Smooth muscle cell (in vitro differentiated cells): ENCODE results near the gene EP300. TPM values are rescaled to one million over a fixed set of nuclear protein-coding genes. Genes with fewer than 3 reads are reported as not detected.
"Not testable (repeated sequence)": the region's sequence is repeated elsewhere in the genome, so short reads cannot be mapped to it uniquely, and the experiment has no call there.

Experiments used
- DNase-seq: peaks from one replicate; lab custom pipeline; 2025; ENCODE audit not compliant: unreplicated experiment; lab: John Stamatoyannopoulos, UW
- H2AFZ ChIP-seq: fragments of 200-600 bp; sonication (generic); 2 replicates; pipeline ENCODE4 v1.6.0; 2016; ENCODE audit warnings: antibody characterized with exemption, low read depth, mild to moderate bottlenecking
- H3F3A ChIP-seq: fragments of 200-600 bp; sonication (generic); 2 replicates; pipeline ENCODE4 v1.6.0; 2017; ENCODE audit warnings: antibody characterized with exemption, low read depth
- H3K27ac ChIP-seq: fragments of 200-600 bp; sonication (generic); 2 replicates; pipeline ENCODE4 v1.5.1; 2016; ENCODE audit warnings: low read depth, mild to moderate bottlenecking
- H3K27me3 ChIP-seq: fragments of 200-600 bp; sonication (generic); 2 replicates; pipeline ENCODE4 v1.6.1; 2016; ENCODE audit warnings: low read depth, mild to moderate bottlenecking
- H3K36me3 ChIP-seq: fragments of 200-600 bp; sonication (generic); 2 replicates; pipeline ENCODE4 v1.5.1; 2016; ENCODE audit warnings: low read depth
- H3K4me1 ChIP-seq: fragments of 200-600 bp; sonication (generic); 2 replicates; pipeline ENCODE4 v1.5.1; 2016; ENCODE audit warnings: low read depth
- H3K4me2 ChIP-seq: fragments of 200-600 bp; sonication (generic); 2 replicates; pipeline ENCODE4 v1.6.0; 2016; ENCODE audit warnings: mild to moderate bottlenecking
- H3K4me3 ChIP-seq: fragments of 200-600 bp; sonication (generic); 2 replicates; pipeline ENCODE4 v1.5.1; 2016; ENCODE audit warnings: mild to moderate bottlenecking
- H3K79me2 ChIP-seq: fragments of 200-600 bp; sonication (generic); 2 replicates; pipeline ENCODE4 v1.6.0; 2016; ENCODE audit warnings: low read depth, mild to moderate bottlenecking
- H3K9ac ChIP-seq: fragments of 200-600 bp; sonication (generic); 2 replicates; pipeline ENCODE4 v1.6.0; 2016; ENCODE audit warnings: low read depth
- H3K9me3 ChIP-seq: fragments of 200-600 bp; sonication (generic); replicated peaks from 2 replicates; pipeline ENCODE4 v1.5.1; 2016; ENCODE audit warnings: low read depth
- H4K20me1 ChIP-seq: fragments of 200-600 bp; sonication (generic); 2 replicates; pipeline ENCODE4 v1.6.0; 2016; ENCODE audit warnings: low read depth
- CTCF ChIP-seq: fragments of 200-600 bp; sonication (generic); IDR thresholded peaks from 2 replicates; pipeline ENCODE4 v1.5.1; 2017; ENCODE audit warnings: borderline replicate concordance, mild to moderate bottlenecking, antibody characterized with exemption; ENCODE audit not compliant: insufficient read depth, poor library complexity, severe bottlenecking
- WGBS: methylation state at CpG from one replicate; pipeline ENCODE4 v1.1.7; 2016; ENCODE audit warnings: low lambda C conversion rate; 5-methylcytosine and 5-hydroxymethylcytosine counted together
- polyA plus RNA-seq: library from polyadenylated mRNA; unstranded; fragments of >200 nt; fragmentation: Nextera tagmentation; extraction: Ambion mirVana; gene quantifications from 2 replicates; pipeline ENCODE4 v1.2.1, GENCODE V29; 2016
- total RNA-seq: library from RNA; depleted of rRNA; stranded (reverse); fragments of >200 nt; gene quantifications from 2 replicates; pipeline ENCODE4 v1.2.3, GENCODE V29; 2014

EP300 gene
- total and polyA plus RNA-seq, 2 experiments from 2014 or later, result 10.3 to 46.8 TPM

DNA sequence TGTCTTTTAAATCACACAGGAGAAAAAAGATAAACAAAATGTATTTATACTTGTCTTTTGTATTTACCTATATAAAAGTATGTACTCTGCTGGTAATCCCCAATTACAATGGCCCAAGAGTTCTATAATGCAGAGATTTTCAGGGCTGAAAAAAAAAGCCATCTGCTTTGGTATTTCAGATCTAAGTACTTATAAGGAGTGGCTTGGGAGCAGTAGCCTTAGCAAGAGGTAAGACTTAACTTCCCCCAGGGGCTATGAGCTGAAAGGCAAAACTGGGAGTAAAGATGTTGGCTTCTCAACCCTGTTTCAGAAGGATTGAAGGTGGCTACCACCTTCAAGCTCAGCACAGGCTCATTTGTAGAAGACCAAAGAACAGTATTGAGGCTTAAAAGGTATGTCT lies 35.3 kb upstream of the EP300 start:
- DNase-seq, result no peak
- H4K20me1 ChIP-seq, result peaks cover 8% of the 10 kb centered on the region
- H3K4me3 ChIP-seq, result no peak overlapping the region
- no peak overlapping the region for H3K4me2 ChIP-seq
- no peak overlapping the region for H3K9ac ChIP-seq
- no peak for TF ChIP-seq CTCF
- H3K79me2 ChIP-seq, result no peaks in the 10 kb centered on the region
- H3K27me3 ChIP-seq, result no peaks in the 10 kb centered on the region
- H3K9me3 ChIP-seq, result no peaks in the 10 kb centered on the region
- no peaks in the 10 kb centered on the region for H3K4me1 ChIP-seq
- no peak overlapping the region for H3K27ac ChIP-seq
- H2AFZ ChIP-seq, result no peak overlapping the region
- no peaks in the 10 kb centered on the region for H3K36me3 ChIP-seq
- peaks cover 11% of the 10 kb centered on the region for H3F3A ChIP-seq

- H3K9me3 ChIP-seq, result no peaks in the 10 kb centered on the region
- H2AFZ ChIP-seq, result no peak overlapping the region
- TF ChIP-seq CTCF, result no peak
- no peak overlapping the region for H3K27ac ChIP-seq
- H3K4me3 ChIP-seq, result no peak overlapping the region
- no peaks in the 10 kb centered on the region for H4K20me1 ChIP-seq
- H3K79me2 ChIP-seq, result no peaks in the 10 kb centered on the region
- H3K36me3 ChIP-seq, result no peaks in the 10 kb centered on the region
- H3K4me2 ChIP-seq, result no peak overlapping the region
- 64% methylated on average over 6 of the region's 6 CpGs for WGBS
- no peaks in the 10 kb centered on the region for H3F3A ChIP-seq
- H3K4me1 ChIP-seq, result no peaks in the 10 kb centered on the region
- DNase-seq, result no peak
- no peaks in the 10 kb centered on the region for H3K27me3 ChIP-seq
- no peak overlapping the region for H3K9ac ChIP-seq
Measured at GRCh38 chr22:41062146-41062545, 30.2 kb upstream of the EP300 start.

DNA sequence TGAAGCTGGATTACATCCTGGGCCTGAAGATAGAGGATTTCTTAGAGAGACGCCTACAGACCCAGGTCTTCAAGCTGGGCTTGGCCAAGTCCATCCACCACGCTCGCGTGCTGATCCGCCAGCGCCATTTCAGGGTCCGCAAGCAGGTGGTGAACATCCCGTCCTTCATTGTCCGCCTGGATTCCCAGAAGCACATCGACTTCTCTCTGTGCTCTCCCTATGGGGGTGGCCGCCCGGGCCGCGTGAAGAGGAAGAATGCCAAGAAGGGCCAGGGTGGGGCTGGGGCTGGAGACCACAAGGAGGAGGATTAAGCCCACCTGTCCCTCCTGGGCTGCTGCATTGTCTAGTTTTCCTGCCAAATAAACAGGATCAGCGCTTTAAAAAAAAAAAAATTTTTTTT lies 28.1 kb upstream of the EP300 start:
- DNase-seq, H3K27ac ChIP-seq, H3K9me3 ChIP-seq, H3F3A ChIP-seq, H3K4me3 ChIP-seq, H3K79me2 ChIP-seq, H3K36me3 ChIP-seq, H3K4me1 ChIP-seq, H3K4me2 ChIP-seq, H3K27me3 ChIP-seq, H2AFZ ChIP-seq, H4K20me1 ChIP-seq, H3K9ac ChIP-seq: not testable (repeated sequence)
- WGBS, result 98% methylated on average over 15 of the region's 15 CpGs

GRCh38 chr22:41066341-41066740 lies 26.1 kb upstream of the EP300 start:
- H4K20me1 ChIP-seq, H3K4me1 ChIP-seq, H3K9me3 ChIP-seq, H3K36me3 ChIP-seq, H3K4me2 ChIP-seq, DNase-seq, H3K9ac ChIP-seq, H2AFZ ChIP-seq, H3K79me2 ChIP-seq, H3F3A ChIP-seq, H3K4me3 ChIP-seq, H3K27me3 ChIP-seq, H3K27ac ChIP-seq: not testable (repeated sequence)
- WGBS, result 91% methylated on average over 8 of the region's 8 CpGs

DNA sequence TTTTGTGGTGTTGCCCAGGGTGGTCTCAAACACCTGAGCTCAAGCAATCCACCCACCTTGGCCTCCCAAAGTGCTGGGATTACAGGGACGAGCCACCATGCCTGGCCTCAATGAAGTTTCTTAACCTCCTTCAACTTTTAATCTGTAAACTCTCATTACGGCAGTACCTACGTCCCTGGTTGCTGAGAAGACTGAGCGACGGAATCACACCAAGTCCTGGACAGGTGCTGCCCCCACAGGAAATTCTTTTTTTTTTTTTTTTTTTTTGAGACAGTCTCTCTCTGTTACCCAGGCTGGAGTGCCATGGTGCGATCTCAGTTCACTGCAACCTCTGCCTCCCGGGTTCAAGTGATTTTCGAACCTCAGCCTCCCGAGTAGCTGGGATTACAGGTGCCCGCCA lies 24.4 kb upstream of the EP300 start:
- not testable (repeated sequence) for H3K27ac ChIP-seq, H2AFZ ChIP-seq

More for the DNA sequence above, 24.4 kb upstream of the EP300 start:
- not testable (repeated sequence) for H3K4me2 ChIP-seq, H4K20me1 ChIP-seq, H3K79me2 ChIP-seq, H3K9me3 ChIP-seq, H3K36me3 ChIP-seq, DNase-seq, H3K27me3 ChIP-seq, H3K4me3 ChIP-seq, H3K9ac ChIP-seq, H3K4me1 ChIP-seq, H3F3A ChIP-seq
- 95% methylated on average over 10 of the region's 10 CpGs for WGBS
